LNCAP (cell line): ENCODE data around the gene MPP2.

Source experiments
- CTCF ChIP-seq: fragments of 450-650 bp; IDR thresholded peaks from 2 replicates; pipeline ENCODE4 v1.5.1; 2017; ENCODE audit warnings: mild to moderate bottlenecking

Gene MPP2

GRCh38 chr17:43864161-43864984, 43.0 kb downstream of the MPP2 start:
- no peak for TF ChIP-seq CTCF

- TF ChIP-seq CTCF = no peak
These were observed 45.4 kb downstream of the MPP2 start for GRCh38 chr17:43861960-43862359.

- no peak for TF ChIP-seq CTCF
These were observed 46.3 kb downstream of the MPP2 start for GRCh38 chr17:43860927-43861622.

- TF ChIP-seq CTCF = no peak
These were observed 47.1 kb downstream of the MPP2 start for GRCh38 chr17:43860077-43860725.

- TF ChIP-seq CTCF = no peak
These were observed 49.3 kb downstream of the MPP2 start for GRCh38 chr17:43857957-43858600.

- TF ChIP-seq CTCF = no peak
These were observed 50.2 kb downstream of the MPP2 start for GRCh38 chr17:43857141-43857540.

GRCh38 chr17:43856141-43856540, 51.2 kb downstream of the MPP2 start:
- no peak for TF ChIP-seq CTCF
